OCI-LY3 (cell line): ENCODE data around the gene HIP1.

ENCODE experiments used
- CTCF ChIP-seq: fragments of 200-600, 300-600 bp; sonication (generic); IDR thresholded peaks from 2 replicates; pipeline ENCODE4 v1.5.1; 2014; ENCODE audit warnings: antibody characterized with exemption, low read length, low read depth
- EZH2phosphoT487 ChIP-seq: fragments of 200-600 bp; shearing (Covaris generic); IDR thresholded peaks from 2 replicates; pipeline ENCODE4 v1.6.1; 2018; ENCODE audit warnings: antibody characterized with exemption, mixed run types, low read depth

- TF ChIP-seq CTCF (no peak), EZH2phosphoT487 (no peak)
These were observed 19.1 kb upstream of the HIP1 start for GRCh38 chr7:75757860-75758259.
